B cell (primary cell): ENCODE measurements around the gene DLG2.

ENCODE experiments used
- CTCF ChIP-seq: fragments of 200-600 bp; IDR thresholded peaks from one replicate; pipeline ENCODE4 v1.8.0; 2022; ENCODE audit warnings: antibody characterized with exemption, mild to moderate bottlenecking
- EZH2 ChIP-seq: IDR thresholded peaks from 2 replicates; pipeline ENCODE4 v1.6.1; 2012; ENCODE audit warnings: borderline replicate concordance, low read depth, mild to moderate bottlenecking, moderate library complexity, low read length; ENCODE audit not compliant: insufficient read depth, poor library complexity, severe bottlenecking

GRCh38 chr11:84800755-84801346 is 826.3 kb downstream of the DLG2 start:
- TF ChIP-seq CTCF (no peak), EZH2 (no peak)
